Peyer's patch (tissue), 4 donors: Measurements from ENCODE around the gene TSPAN9. TPM values are rescaled to one million over a fixed set of nuclear protein-coding genes. Genes with fewer than 3 reads are reported as not detected.

Experiments used
- DNase-seq, 3 donors: peaks; one replicate each; pipeline ENCODE4 v3.0.0-alpha.2; 2017 to 2019
- H3K27ac ChIP-seq, 4 donors: fragments of 200-600 bp; sonication (generic); one replicate each; pipeline ENCODE4 v1.5.1; 2016 to 2019
- H3K27me3 ChIP-seq, 2 donors: fragments of 200-600 bp; sonication (generic); one replicate each; pipeline ENCODE4 v1.5.1; 2019
- H3K36me3 ChIP-seq, 3 donors: fragments of 200-600 bp; sonication (generic); one replicate each; pipeline ENCODE4 v1.5.1; 2016 to 2019
- H3K4me1 ChIP-seq, 4 donors: fragments of 200-600 bp; sonication (generic); one replicate each; pipeline ENCODE4 v1.5.1; 2016 to 2019
- H3K4me3 ChIP-seq, 4 donors: fragments of 200-600 bp; sonication (generic); 1 replicate in 3 of 4; 2 replicates in 1 of 4; pipeline ENCODE4 v1.5.1; 2016 to 2019; ENCODE audit warnings: mild to moderate bottlenecking in 1 of 4
- H3K9me3 ChIP-seq, 4 donors: fragments of 200-600 bp; sonication (generic); one replicate each; pipeline ENCODE4 v1.5.1; 2016 to 2019; ENCODE audit warnings: mild to moderate bottlenecking in 1 of 4
- CTCF ChIP-seq, 6 experiments: fragments of 450-650 bp in 4 of 6; fragments of 200-600 bp in 2 of 6; sonication (generic) in 1 of 6; IDR thresholded peaks; one replicate each; pipeline ENCODE4 v1.5.1; 2017 to 2019; ENCODE audit warnings: antibody characterized with exemption in 6 of 6, mild to moderate bottlenecking in 3 of 6, moderate library complexity in 1 of 6
- POLR2A ChIP-seq, 2 donors: fragments of 450-650 bp; IDR thresholded peaks; one replicate each; pipeline ENCODE4 v1.5.1; 2017; ENCODE audit warnings: antibody characterized with exemption in 2 of 2, mild to moderate bottlenecking in 2 of 2, moderate library complexity in 2 of 2
- total RNA-seq, 4 donors: library from RNA; depleted of rRNA; stranded (reverse); fragments of >200 nt; gene quantifications; one replicate each; pipeline ENCODE4 v1.1.0, GENCODE V29; 2016

The TSPAN9 gene
- total RNA-seq, 4 donors from 2014 or later: 7.5 to 23.9 (median 11.8) TPM

- no peaks in the 10 kb centered on the region for H3K9me3 ChIP-seq
- no peaks in the 10 kb centered on the region for H3K36me3 ChIP-seq
- TF ChIP-seq POLR2A (IDR thresholded peaks at IDR 0.05): no peak
- no peak for TF ChIP-seq CTCF (IDR thresholded peaks at IDR 0.05)
- H3K4me3 ChIP-seq: no peak overlapping the region
- no peak overlapping the region for H3K27ac ChIP-seq
- no peaks in the 10 kb centered on the region for H3K4me1 ChIP-seq
- no peaks in the 10 kb centered on the region for H3K27me3 ChIP-seq
- no peak for DNase-seq
Measured at GRCh38 chr12:3038926-3039510, 38.2 kb upstream of the TSPAN9 start.

GRCh38 chr12:3040026-3040656, 37.0 kb upstream of the TSPAN9 start:
- Histone ChIP-seq H3K27me3 (no peaks in the 10 kb centered on the region), H3K27ac (no peak overlapping the region), H3K9me3 (no peaks in the 10 kb centered on the region), H3K4me1 (no peaks in the 10 kb centered on the region), H3K4me3 (no peak overlapping the region), H3K36me3 (no peaks in the 10 kb centered on the region)
- peak in 1 of 3 donors; percentile 35 for DNase-seq
- TF ChIP-seq POLR2A (IDR thresholded peaks at IDR 0.05): no peak
- TF ChIP-seq CTCF (IDR thresholded peaks at IDR 0.05): no peak

GRCh38 chr12:3040663-3041544, 36.3 kb upstream of the TSPAN9 start:
- H3K4me3 ChIP-seq: no peak overlapping the region
- no peak for TF ChIP-seq POLR2A (IDR thresholded peaks at IDR 0.05)
- TF ChIP-seq CTCF (IDR thresholded peaks at IDR 0.05): no peak
- H3K4me1 ChIP-seq: no peaks in the 10 kb centered on the region
- no peak overlapping the region for H3K27ac ChIP-seq
- no peaks in the 10 kb centered on the region for H3K36me3 ChIP-seq
- DNase-seq: peak in 2 of 3 donors; percentile 30 to 37
- no peaks in the 10 kb centered on the region for H3K27me3 ChIP-seq
- H3K9me3 ChIP-seq: no peaks in the 10 kb centered on the region

- no peak overlapping the region for H3K27ac ChIP-seq
- no peaks in the 10 kb centered on the region for H3K36me3 ChIP-seq
- no peaks in the 10 kb centered on the region for H3K27me3 ChIP-seq
- peak in 2 of 3 donors; percentile 25 to 71 for DNase-seq
- no peaks in the 10 kb centered on the region for H3K9me3 ChIP-seq
- no peak for TF ChIP-seq POLR2A (IDR thresholded peaks at IDR 0.05)
- TF ChIP-seq CTCF (IDR thresholded peaks at IDR 0.05): peak in 4 of 6 experiments; percentile 50 to 67 (median 56)
- no peak overlapping the region for H3K4me3 ChIP-seq
- no peaks in the 10 kb centered on the region for H3K4me1 ChIP-seq
Measured at GRCh38 chr12:3041558-3042164, 35.5 kb upstream of the TSPAN9 start.

- no peaks in the 10 kb centered on the region for H3K27me3 ChIP-seq
- H3K4me3 ChIP-seq: no peak overlapping the region
- TF ChIP-seq CTCF (IDR thresholded peaks at IDR 0.05) (no peak), POLR2A (IDR thresholded peaks at IDR 0.05) (no peak)
- H3K4me1 ChIP-seq: no peaks in the 10 kb centered on the region
- H3K27ac ChIP-seq: no peak overlapping the region
- no peaks in the 10 kb centered on the region for H3K36me3 ChIP-seq
- no peaks in the 10 kb centered on the region for H3K9me3 ChIP-seq
- DNase-seq: peak in 2 of 3 donors; percentile 56 to 68
Measured at GRCh38 chr12:3042394-3042793, 34.8 kb upstream of the TSPAN9 start.
